GM21390 (cell line): Measurements from ENCODE around the gene MPPE1.
"Not testable (repeated sequence)": the region's sequence is repeated elsewhere in the genome, so short reads cannot be mapped to it uniquely, and the experiment has no call there.

Source experiments
- ATAC-seq: cut with Tn5 transposase; IDR thresholded peaks from one replicate; pipeline ENCODE4 v1.9.1; 2021; ENCODE audit not compliant: unreplicated experiment

Gene MPPE1

GRCh38 chr18:11908182-11909060 is at the start of gene MPPE1:
TSS of gene MPPE1 (minus strand) at chr18:11908317. CDS start at chr18:11897264, 11,053 bp downstream.
- ATAC-seq = peak; percentile 84

- ATAC-seq = no peak
These were observed 49.5 kb upstream of the MPPE1 start for GRCh38 chr18:11957636-11958035.

- no peak for ATAC-seq
These were observed 48.5 kb upstream of the MPPE1 start for GRCh38 chr18:11956371-11957308.

GRCh38 chr18:11955239-11956029 is 47.3 kb upstream of the MPPE1 start:
- no peak for ATAC-seq

- no peak for ATAC-seq
These were observed 45.0 kb upstream of the MPPE1 start for GRCh38 chr18:11953113-11953512.

- no peak for ATAC-seq
These were observed 43.3 kb upstream of the MPPE1 start for GRCh38 chr18:11951390-11951851.

GRCh38 chr18:11950824-11951223 is 42.7 kb upstream of the MPPE1 start:
- ATAC-seq = no peak

- no peak for ATAC-seq
These were observed 40.9 kb upstream of the MPPE1 start for GRCh38 chr18:11948852-11949523.

- peak; percentile 90 for ATAC-seq
These were observed 39.4 kb upstream of the MPPE1 start for GRCh38 chr18:11947214-11948191.

- ATAC-seq = no peak
These were observed 38.6 kb upstream of the MPPE1 start for GRCh38 chr18:11946756-11947155.

GRCh38 chr18:11945834-11946659 is 37.9 kb upstream of the MPPE1 start:
- ATAC-seq = not testable (repeated sequence)

- no peak for ATAC-seq
These were observed 36.7 kb upstream of the MPPE1 start for GRCh38 chr18:11944786-11945185.

GRCh38 chr18:11944252-11944651 is 36.1 kb upstream of the MPPE1 start:
- ATAC-seq = no peak

GRCh38 chr18:11943551-11943950 is 35.4 kb upstream of the MPPE1 start:
- ATAC-seq = no peak

GRCh38 chr18:11940956-11941355 is 32.8 kb upstream of the MPPE1 start:
- ATAC-seq = no peak

GRCh38 chr18:11937874-11938478 is 29.9 kb upstream of the MPPE1 start:
- ATAC-seq = peak; percentile 64

GRCh38 chr18:11932393-11932792 is 24.3 kb upstream of the MPPE1 start:
- no peak for ATAC-seq

- no peak for ATAC-seq
These were observed 19.4 kb upstream of the MPPE1 start for GRCh38 chr18:11927497-11927896.
